NT2/D1 (cell line): ENCODE measurements around the gene HSPA1B.

Experiments
- SUZ12 ChIP-seq: IDR thresholded peaks from 2 replicates; pipeline ENCODE4 v1.6.1; 2011; ENCODE audit not compliant: insufficient read length, insufficient read depth; ENCODE audit errors: extremely low read depth
- YY1 ChIP-seq: IDR thresholded peaks from 2 replicates; pipeline ENCODE4 v1.6.1; 2011; ENCODE audit not compliant: insufficient read length, insufficient read depth
- ZNF274 ChIP-seq: IDR thresholded peaks from 2 replicates; pipeline ENCODE4 v1.6.1; 2011; ENCODE audit warnings: mild to moderate bottlenecking, low read depth, low read length

DNA sequence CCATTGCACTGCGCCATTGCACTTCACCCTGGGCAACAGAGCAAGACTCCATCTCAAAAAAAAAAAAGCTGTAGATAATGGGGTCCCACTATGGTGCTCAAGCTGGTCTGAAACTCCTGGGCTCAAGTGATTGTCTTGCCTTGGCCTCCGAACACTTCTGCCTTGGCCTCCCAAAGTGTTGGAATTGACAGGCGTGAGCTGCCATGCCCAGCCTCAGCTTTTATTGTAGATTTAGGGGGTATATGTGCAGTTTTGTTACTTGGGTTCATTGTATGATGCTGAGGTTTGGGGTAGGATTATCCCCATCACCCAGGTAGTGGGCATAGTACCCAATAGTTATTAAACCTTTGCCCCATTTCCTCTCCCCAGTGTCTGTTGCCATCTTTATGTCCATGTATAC, 11.4 kb downstream of the HSPA1B start:
- TF ChIP-seq ZNF274 = no peak
- TF ChIP-seq YY1 = no peak
- TF ChIP-seq SUZ12 = no peak
